GM18508 (cell line): ENCODE measurements around the gene TBCD.
"Not testable (repeated sequence)": the region's sequence is repeated elsewhere in the genome, so short reads cannot be mapped to it uniquely, and the experiment has no call there.

ENCODE experiments used
- ATAC-seq: cut with Tn5 transposase; IDR thresholded peaks from one replicate; pipeline ENCODE4 v1.9.1; 2021; ENCODE audit warnings: moderate number of reproducible peaks; ENCODE audit not compliant: insufficient read depth, unreplicated experiment

Gene TBCD

GRCh38 chr17:82726427-82726826, 25.4 kb upstream of the TBCD start:
- ATAC-seq, result no peak

GRCh38 chr17:82729479-82730260, 22.2 kb upstream of the TBCD start:
- ATAC-seq, result no peak

- ATAC-seq, result no peak
Measured at GRCh38 chr17:82732118-82732743, 19.6 kb upstream of the TBCD start.

GRCh38 chr17:82734987-82735866, 16.6 kb upstream of the TBCD start, which contains the start of gene FN3K:
FN3K (plus strand) TSS chr17:82735615; CDS start chr17:82735637, 22 bp downstream.
- ATAC-seq, result no peak

- no peak for ATAC-seq
Measured at GRCh38 chr17:82736511-82737185, 15.2 kb upstream of the TBCD start.

GRCh38 chr17:82737967-82738877, 13.6 kb upstream of the TBCD start:
- ATAC-seq, result no peak

GRCh38 chr17:82740906-82741759, 10.7 kb upstream of the TBCD start:
- no peak for ATAC-seq

- no peak for ATAC-seq
Measured at GRCh38 chr17:82743344-82744219, 8.3 kb upstream of the TBCD start.

GRCh38 chr17:82744736-82745135, 7.1 kb upstream of the TBCD start:
- ATAC-seq, result not testable (repeated sequence)

- ATAC-seq, result no peak
Measured at GRCh38 chr17:82745524-82745923, 6.3 kb upstream of the TBCD start.

GRCh38 chr17:82748756-82749155, 3.1 kb upstream of the TBCD start:
- no peak for ATAC-seq

GRCh38 chr17:82750241-82750908, 1.5 kb upstream of the TBCD start:
- ATAC-seq, result no peak

- ATAC-seq, result no peak
Measured at GRCh38 chr17:82751171-82751570, 694 bp upstream of the TBCD start.

GRCh38 chr17:82752371-82753200, 721 bp downstream of the TBCD start:
- no peak for ATAC-seq

GRCh38 chr17:82753201-82753464, 1.3 kb downstream of the TBCD start:
- no peak for ATAC-seq
